ENCODE data around the gene ZNF544. TPM values are rescaled to one million over a fixed set of nuclear protein-coding genes. Genes with fewer than 3 reads are reported as not detected.

ZNF544 gene
- total and polyA plus RNA-seq, 2 of the 8 experiments (the other 6 are each of a cell fraction or from before 2014, with no cell fraction given), result 48.8 to 60.8 TPM

GRCh38 chr19:58228585-58229254, at the start of gene ZNF544 (continued):
- TF ChIP-seq CHD7 (IDR thresholded peaks at IDR 0.05; ENCODE audit: insufficient replicate concordance, low read length) (no peak), TAF7 (optimal IDR thresholded peaks at IDR 0.05; ENCODE audit: borderline replicate concordance, low read depth, low read length) (peak; percentile 85), KDM5A (IDR thresholded peaks at IDR 0.05; ENCODE audit: low read length) (no peak; the same call in 1 of the 2 replicates), EZH2 (IDR thresholded peaks at IDR 0.05; ENCODE audit: low read depth, low read length, severe bottlenecking) (no peak), GABPA (IDR thresholded peaks at IDR 0.05; ENCODE audit: borderline replicate concordance, insufficient read depth, low read length) (no peak; the same call in 1 of the 2 replicates), POLR2AphosphoS5 (IDR thresholded peaks at IDR 0.05; ENCODE audit: low read depth, low read length) (peak; percentile 87), SP2 (IDR thresholded peaks at IDR 0.05; ENCODE audit: low read length) (no peak), SRF (IDR thresholded peaks at IDR 0.05; ENCODE audit: low read depth, low read length) (no peak), ATF3 (IDR thresholded peaks at IDR 0.05; ENCODE audit: insufficient read depth, low read depth, low read length) (no peak), BCL11A (IDR thresholded peaks at IDR 0.05; ENCODE audit: low read depth in 2 of 2, low read length in 2 of 2) (no peak)

Data from H1 (cell line).